BE2C (cell line): Measurements from ENCODE around the gene SPINK8.

Experiments used
- DNase-seq: peaks from one replicate; pipeline ENCODE4 v3.0.0-alpha.2; 2020
- H3K27me3 ChIP-seq: fragments of 250-450 bp; sonication (Bioruptor Pico); 2 replicates; pipeline ENCODE4 v1.5.1; 2020; ENCODE audit warnings: mild to moderate bottlenecking
- H3K36me3 ChIP-seq: fragments of 250-450 bp; sonication (Bioruptor Pico); 2 replicates; pipeline ENCODE4 v1.5.1; 2020; ENCODE audit warnings: mild to moderate bottlenecking
- H3K4me1 ChIP-seq: fragments of 250-450 bp; sonication (Bioruptor Pico); 2 replicates; pipeline ENCODE4 v1.5.1; 2020
- H3K4me3 ChIP-seq: 2 replicates; pipeline ENCODE4 v1.5.1; 2011; ENCODE audit warnings: low read depth, low read length
- H3K9me3 ChIP-seq: fragments of 250-450 bp; sonication (Bioruptor Pico); 2 replicates; pipeline ENCODE4 v1.5.1; 2020
- CTCF ChIP-seq: IDR thresholded peaks from 2 replicates; pipeline ENCODE4 v1.5.1; 2012; ENCODE audit warnings: mild to moderate bottlenecking, low read depth, low read length

The SPINK8 gene

GRCh38 chr3:48367201-48367600 is 33.7 kb upstream of the SPINK8 start:
- no peaks in the 10 kb centered on the region for H3K27me3 ChIP-seq
- no peaks in the 10 kb centered on the region for H3K4me1 ChIP-seq
- no peaks in the 10 kb centered on the region for H3K9me3 ChIP-seq
- DNase-seq: peak; percentile 70
- TF ChIP-seq CTCF: no peak
- H3K36me3 ChIP-seq: no peaks in the 10 kb centered on the region
- no peak overlapping the region for H3K4me3 ChIP-seq

- H3K27me3 ChIP-seq: no peaks in the 10 kb centered on the region
- H3K36me3 ChIP-seq: no peaks in the 10 kb centered on the region
- no peak overlapping the region for H3K4me3 ChIP-seq
- H3K9me3 ChIP-seq: no peaks in the 10 kb centered on the region
- H3K4me1 ChIP-seq: no peaks in the 10 kb centered on the region
- no peak for TF ChIP-seq CTCF
- no peak for DNase-seq
Measured at GRCh38 chr3:48364840-48365239, 31.4 kb upstream of the SPINK8 start.

- Histone ChIP-seq H3K4me3 (no peak overlapping the region), H3K27me3 (no peaks in the 10 kb centered on the region), H3K36me3 (no peaks in the 10 kb centered on the region), H3K9me3 (no peaks in the 10 kb centered on the region), H3K4me1 (no peaks in the 10 kb centered on the region)
- DNase-seq: no peak
- no peak for TF ChIP-seq CTCF
Measured at GRCh38 chr3:48361928-48362327, 28.5 kb upstream of the SPINK8 start.

DNA sequence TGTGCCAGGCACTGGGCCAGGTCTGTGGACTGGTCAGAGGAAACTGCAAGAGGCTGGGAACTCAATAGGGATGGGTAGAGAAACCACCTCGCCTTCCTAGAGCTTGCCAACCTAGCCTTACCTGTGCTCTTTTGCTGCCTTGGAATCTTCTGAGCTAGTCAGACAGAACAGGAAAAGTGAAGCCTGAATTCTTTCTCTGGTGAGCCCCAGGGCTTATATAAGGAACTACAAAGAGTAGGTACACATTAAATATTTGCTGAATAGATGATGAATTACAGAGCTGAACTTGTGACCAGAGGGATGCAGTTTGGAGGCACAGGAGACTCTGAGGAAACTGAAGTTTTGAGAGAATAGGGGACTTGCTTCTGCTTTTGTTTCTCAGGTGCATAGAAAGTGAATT is 23.0 kb upstream of the SPINK8 start:
- no peak for TF ChIP-seq CTCF
- peaks cover 8% of the 10 kb centered on the region for H3K4me1 ChIP-seq
- H3K36me3 ChIP-seq: no peaks in the 10 kb centered on the region
- H3K27me3 ChIP-seq: no peaks in the 10 kb centered on the region
- no peaks in the 10 kb centered on the region for H3K9me3 ChIP-seq
- H3K4me3 ChIP-seq: no peak overlapping the region
- DNase-seq: no peak

- H3K27me3 ChIP-seq: no peaks in the 10 kb centered on the region
- H3K9me3 ChIP-seq: no peaks in the 10 kb centered on the region
- no peak for TF ChIP-seq CTCF
- peaks cover 8% of the 10 kb centered on the region for H3K4me1 ChIP-seq
- H3K36me3 ChIP-seq: no peaks in the 10 kb centered on the region
- H3K4me3 ChIP-seq: no peak overlapping the region
- no peak for DNase-seq
Measured at GRCh38 chr3:48353987-48354386, 20.5 kb upstream of the SPINK8 start.

DNA sequence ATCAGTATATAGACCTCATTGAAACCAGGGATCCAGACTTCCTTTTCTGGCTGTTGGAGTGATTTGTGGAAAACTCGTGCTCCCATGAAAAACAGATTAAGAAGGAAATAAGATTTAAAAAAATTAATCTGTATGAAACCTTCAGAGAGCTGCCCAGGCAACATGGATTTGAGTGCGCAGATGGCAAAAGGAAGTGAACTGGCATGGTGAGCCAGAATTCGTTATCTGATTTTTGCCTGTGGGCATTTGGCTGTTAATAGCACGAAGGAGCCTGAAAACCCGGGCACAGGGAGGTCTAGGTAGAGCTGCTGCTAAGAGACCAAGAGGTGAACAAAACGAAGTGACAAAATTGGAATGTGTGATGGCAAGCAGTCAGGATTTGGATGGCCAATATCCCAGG is 19.1 kb upstream of the SPINK8 start:
- Histone ChIP-seq H3K36me3 (no peaks in the 10 kb centered on the region), H3K27me3 (no peaks in the 10 kb centered on the region), H3K4me3 (no peak overlapping the region), H3K9me3 (no peaks in the 10 kb centered on the region), H3K4me1 (peaks cover 8% of the 10 kb centered on the region)
- TF ChIP-seq CTCF: no peak
- peak; percentile 33 for DNase-seq
